Mesothelial cell of epicardium (in vitro differentiated cells): ENCODE measurements around the gene PTGER2. TPM values are rescaled to one million over a fixed set of nuclear protein-coding genes. Genes with fewer than 3 reads are reported as not detected.

Source experiments
- DNase-seq, 2 experiments: peaks; one replicate each; pipeline ENCODE4 v3.0.0; 2021; ENCODE audit warnings: low spot score in 2 of 2; ENCODE audit not compliant: unreplicated experiment in 2 of 2
- H3K27ac Mint-ChIP-seq: 2 replicates; pipeline ENCODE4 v1.8.0; 2021; ENCODE audit warnings: mixed read lengths
- H3K27me3 Mint-ChIP-seq: 2 replicates; pipeline ENCODE4 v1.8.0; 2021; ENCODE audit warnings: low read depth, mixed read lengths
- H3K36me3 Mint-ChIP-seq: 2 replicates; pipeline ENCODE4 v1.8.0; 2021; ENCODE audit warnings: mixed read lengths
- H3K4me1 Mint-ChIP-seq: 2 replicates; pipeline ENCODE4 v1.8.0; 2021; ENCODE audit warnings: mixed read lengths
- H3K4me3 Mint-ChIP-seq: 2 replicates; pipeline ENCODE4 v1.8.0; 2021; ENCODE audit warnings: mild to moderate bottlenecking, moderate library complexity, mixed read lengths
- H3K9me3 Mint-ChIP-seq: 2 replicates; pipeline ENCODE4 v1.8.0; 2021; ENCODE audit warnings: mixed read lengths
- CTCF ChIP-seq: fragments of 200-600 bp; sonication (generic); IDR thresholded peaks from one replicate; pipeline ENCODE4 v1.5.0; 2021; ENCODE audit warnings: antibody characterized with exemption; ENCODE audit not compliant: unreplicated experiment
- total RNA-seq: library from RNA; stranded (reverse); gene quantifications from 3 replicates; pipeline ENCODE4 v1.2.1, GENCODE V29; 2021

Gene PTGER2
- total RNA-seq, 1 donor from 2014 or later: 6.6 TPM

GRCh38 chr14:52363961-52364360 is 49.8 kb downstream of the PTGER2 start:
- H3K9me3 Mint-ChIP-seq: no peaks in the 10 kb centered on the region
- H3K27me3 Mint-ChIP-seq: peaks cover 3% of the 10 kb centered on the region
- H3K36me3 Mint-ChIP-seq: no peaks in the 10 kb centered on the region
- no peak for DNase-seq
- H3K4me3 Mint-ChIP-seq: no peak overlapping the region
- H3K27ac Mint-ChIP-seq: no peak overlapping the region
- peaks cover 16% of the 10 kb centered on the region for H3K4me1 Mint-ChIP-seq
- no peak for TF ChIP-seq CTCF

- no peaks in the 10 kb centered on the region for H3K27me3 Mint-ChIP-seq
- H3K4me1 Mint-ChIP-seq: peaks cover 16% of the 10 kb centered on the region
- no peak overlapping the region for H3K4me3 Mint-ChIP-seq
- H3K9me3 Mint-ChIP-seq: no peaks in the 10 kb centered on the region
- no peak overlapping the region for H3K27ac Mint-ChIP-seq
- TF ChIP-seq CTCF: no peak
- no peaks in the 10 kb centered on the region for H3K36me3 Mint-ChIP-seq
- no peak for DNase-seq
Observed at GRCh38 chr14:52365071-52365470, 51.0 kb downstream of the PTGER2 start.

GRCh38 chr14:52366796-52367315 is 52.7 kb downstream of the PTGER2 start:
- no peak for TF ChIP-seq CTCF
- no peak overlapping the region for H3K27ac Mint-ChIP-seq
- H3K4me3 Mint-ChIP-seq: no peak overlapping the region
- H3K36me3 Mint-ChIP-seq: no peaks in the 10 kb centered on the region
- peaks cover 1% of the 10 kb centered on the region for H3K27me3 Mint-ChIP-seq
- no peak for DNase-seq
- peaks cover 13% of the 10 kb centered on the region for H3K4me1 Mint-ChIP-seq
- no peaks in the 10 kb centered on the region for H3K9me3 Mint-ChIP-seq

- Mint-ChIP-seq H3K9me3 (peaks cover 12% of the 10 kb centered on the region), H3K27me3 (peaks cover 1% of the 10 kb centered on the region), H3K4me1 (peaks cover 2% of the 10 kb centered on the region), H3K4me3 (no peak overlapping the region), H3K36me3 (peaks cover 2% of the 10 kb centered on the region), H3K27ac (no peak overlapping the region)
- DNase-seq: no peak
- no peak for TF ChIP-seq CTCF
Observed at GRCh38 chr14:52369305-52369801, 55.2 kb downstream of the PTGER2 start.

- DNase-seq: no peak
- no peak overlapping the region for H3K4me3 Mint-ChIP-seq
- peaks cover 2% of the 10 kb centered on the region for H3K36me3 Mint-ChIP-seq
- peaks cover 1% of the 10 kb centered on the region for H3K27me3 Mint-ChIP-seq
- no peak overlapping the region for H3K27ac Mint-ChIP-seq
- peaks cover 22% of the 10 kb centered on the region for H3K9me3 Mint-ChIP-seq
- H3K4me1 Mint-ChIP-seq: no peaks in the 10 kb centered on the region
- no peak for TF ChIP-seq CTCF
Observed at GRCh38 chr14:52370406-52370935, 56.4 kb downstream of the PTGER2 start.
